A549 (cell line): ENCODE results near the gene EAPP. TPM values are rescaled to one million over a fixed set of nuclear protein-coding genes. Genes with fewer than 3 reads are reported as not detected.
"Not testable (repeated sequence)": the region's sequence is repeated elsewhere in the genome, so short reads cannot be mapped to it uniquely, and the experiment has no call there.

Experiments used
- ATAC-seq, 2 experiments: fragments of 200-7000 bp in 1 of 2; fragments of >200 bp in 1 of 2; cut with Nextera tagmentation in 1 of 2; cut with Tn5 transposase in 1 of 2; 3 replicates each; pipeline versions ENCODE4 v1.8.0 to v1.9.1; 2018 to 2020; ENCODE audit warnings: mild to moderate bottlenecking in 1 of 2, moderate library complexity in 1 of 2
- CTCF ChIA-PET: fragments of 300-600 bp; sonication (Branson Sonifier 250); formaldehyde crosslinking; extraction: SDS; loops from one replicate; lab custom pipeline; 2021; ENCODE audit warnings: antibody characterized with exemption, inconsistent platforms; lab: Yijun Ruan, JAX
- POLR2A ChIA-PET: fragments of 350-600 bp; formaldehyde crosslinking; extraction: SDS; loops from one replicate; lab custom pipeline; 2021; ENCODE audit warnings: antibody characterized with exemption, inconsistent platforms; lab: Yijun Ruan, JAX
- DNase-seq, 2 experiments: peaks; one replicate each; pipeline versions ENCODE4 v3.0.0 to v3.0.0-alpha.2; 2011 to 2016; ENCODE audit warnings: low read depth in 1 of 2, low spot score in 1 of 2
- FAIRE-seq: peaks from 2 replicates; lab custom pipeline; 2011; peaks lifted over from hg19 to GRCh38; lab: Jason Lieb, UNC
- H3K27ac ChIP-seq, 2 experiments: fragments of >200 bp; sonication (Bioruptor Twin); formaldehyde crosslinking; 3 replicates each; pipeline ENCODE4 v1.5.1; 2016 to 2017
- H3K4me1 ChIP-seq: fragments of >200 bp; sonication (Bioruptor Twin); formaldehyde crosslinking; 3 replicates; pipeline ENCODE4 v1.6.1; 2016
- H3K4me2 ChIP-seq: fragments of >200 bp; sonication (Bioruptor Twin); formaldehyde crosslinking; 3 replicates; pipeline ENCODE4 v1.6.1; 2016
- H3K4me3 ChIP-seq: fragments of >200 bp; sonication (Bioruptor Twin); formaldehyde crosslinking; 3 replicates; pipeline ENCODE4 v1.5.1; 2016
- H3K9me3 ChIP-seq: fragments of >200 bp; sonication (Bioruptor Twin); formaldehyde crosslinking; 3 replicates; pipeline ENCODE4 v1.6.1; 2016
- BHLHE40 ChIP-seq: IDR thresholded peaks from 2 replicates; pipeline ENCODE4 v1.6.1; 2012; ENCODE audit warnings: low read depth, low read length, inconsistent platforms
- CEBPB ChIP-seq, 2 experiments: fragments of >200 bp in 1 of 2; sonication (Bioruptor Twin) in 1 of 2; formaldehyde crosslinking in 1 of 2; IDR thresholded peaks; 2 replicates each; pipeline ENCODE4 v1.6.1; 2012 to 2016
- CHD2 ChIP-seq: fragments of 150-350 bp; IDR thresholded peaks from 2 replicates; pipeline ENCODE4 v1.6.1; 2014; ENCODE audit warnings: low read length; ENCODE audit not compliant: partially characterized antibody
- CHD4 ChIP-seq: fragments of 200-600 bp; sonication (generic); IDR thresholded peaks from 2 replicates; pipeline ENCODE4 v1.6.1; 2016; ENCODE audit warnings: antibody characterized with exemption, mild to moderate bottlenecking, borderline replicate concordance
- CTCF ChIP-seq: fragments of >200 bp; sonication (Bioruptor Twin); formaldehyde crosslinking; IDR thresholded peaks from 3 replicates; pipeline ENCODE4 v1.5.1; 2016
- EHMT2 ChIP-seq: fragments of 200-600 bp; sonication (generic); IDR thresholded peaks from 2 replicates; pipeline ENCODE4 v1.6.1; 2016; ENCODE audit warnings: antibody characterized with exemption, low read depth, mild to moderate bottlenecking, moderate library complexity
- FOSB ChIP-seq: fragments of 250-450 bp; sonication (Bioruptor Pico); IDR thresholded peaks from 2 replicates; pipeline ENCODE4 v1.5.0; 2020; ENCODE audit warnings: mild to moderate bottlenecking, moderate library complexity
- FOXS1 ChIP-seq: fragments of 250-450 bp; sonication (Bioruptor Pico); IDR thresholded peaks from 2 replicates; pipeline ENCODE4 v1.5.0; 2020; ENCODE audit warnings: mild to moderate bottlenecking, moderate library complexity
- HOXA7 ChIP-seq: fragments of 250-450 bp; sonication (Bioruptor Pico); IDR thresholded peaks from 2 replicates; pipeline ENCODE4 v1.5.0; 2020; ENCODE audit warnings: mild to moderate bottlenecking, moderate library complexity
- JUN ChIP-seq, 2 experiments: fragments of >200 bp; sonication (Bioruptor Twin); formaldehyde crosslinking; IDR thresholded peaks; 2 replicates in 1 of 2; 3 replicates in 1 of 2; pipeline ENCODE4 v1.6.1; 2016 to 2017
- JUNB ChIP-seq: fragments of >200 bp; sonication (Bioruptor Twin); formaldehyde crosslinking; IDR thresholded peaks from 2 replicates; pipeline ENCODE4 v1.6.1; 2016
- MAFK ChIP-seq: fragments of 450-650 bp; IDR thresholded peaks from 2 replicates; pipeline ENCODE4 v1.6.1; 2014; ENCODE audit not compliant: partially characterized antibody
- MYC ChIP-seq: IDR thresholded peaks from 2 replicates; pipeline ENCODE4 v1.6.1; 2012; ENCODE audit warnings: mild to moderate bottlenecking, inconsistent platforms, low read length, improper control_type of control experiment, borderline replicate concordance
- NPAS2 ChIP-seq: fragments of 250-450 bp; sonication (Bioruptor Pico); IDR thresholded peaks from 2 replicates; pipeline ENCODE4 v1.8.0; 2022; ENCODE audit warnings: mild to moderate bottlenecking, moderate library complexity, borderline replicate concordance
- NR3C1 ChIP-seq: fragments of >200 bp; sonication (Bioruptor Twin); formaldehyde crosslinking; IDR thresholded peaks from 3 replicates; pipeline ENCODE4 v1.6.1; 2017
- PBX3 ChIP-seq: IDR thresholded peaks from 2 replicates; pipeline ENCODE4 v1.6.1; 2012
- POLR2AphosphoS2 ChIP-seq: conservative IDR thresholded peaks from 2 replicates; pipeline ENCODE4 v1.6.1; 2012; ENCODE audit warnings: low read length, improper control_type of control experiment, inconsistent platforms
- RAD21 ChIP-seq, 2 experiments: fragments of >200 bp in 1 of 2; sonication (Bioruptor Twin) in 1 of 2; formaldehyde crosslinking in 1 of 2; IDR thresholded peaks in 1 of 2; conservative IDR thresholded peaks in 1 of 2; 2 replicates in 1 of 2; 3 replicates in 1 of 2; pipeline ENCODE4 v1.6.1; 2012 to 2018; ENCODE audit warnings: inconsistent platforms in 1 of 2
- RFX5 ChIP-seq: fragments of 450-650 bp; IDR thresholded peaks from 2 replicates; pipeline ENCODE4 v1.7.1; 2014; ENCODE audit warnings: antibody characterized with exemption, mild to moderate bottlenecking, moderate library complexity
- RNF2 ChIP-seq: fragments of 200-600 bp; sonication (generic); IDR thresholded peaks from 2 replicates; pipeline ENCODE4 v1.6.1; 2016; ENCODE audit warnings: low read depth, mild to moderate bottlenecking, antibody characterized with exemption, moderate library complexity, borderline replicate concordance
- ZC3H11A ChIP-seq: fragments of 450-650 bp; IDR thresholded peaks from 2 replicates; pipeline ENCODE4 v1.6.1; 2014; ENCODE audit warnings: antibody characterized with exemption, mild to moderate bottlenecking
- ZNF302 ChIP-seq: fragments of 250-450 bp; sonication (Bioruptor Pico); IDR thresholded peaks from 2 replicates; pipeline ENCODE4 v1.9.0; 2021; ENCODE audit warnings: inconsistent platforms, mild to moderate bottlenecking, moderate library complexity
- ZSCAN20 ChIP-seq: fragments of 250-450 bp; sonication (Bioruptor Pico); IDR thresholded peaks from 2 replicates; pipeline ENCODE4 v1.8.0; 2022; ENCODE audit warnings: mild to moderate bottlenecking, moderate library complexity
- WGBS: methylation state at CpG from one replicate; pipeline ENCODE4 v1.1.6; 2017; ENCODE audit errors: missing lambda C conversion rate; 5-methylcytosine and 5-hydroxymethylcytosine counted together
- polyA plus RNA-seq, 4 experiments: library from polyadenylated mRNA; depleted of rRNA in 3 of 4; stranded (reverse); fragments of >200 nt; fragmentation: RNase III in 1 of 4; extraction: RNeasy Plus Mini Kit Qiagen cat#74134 plus additional on column Dnase treatment in 1 of 4; gene quantifications; 2 replicates in 3 of 4; 3 replicates in 1 of 4; pipeline ENCODE4 v1.2.3, GENCODE V29; 2011 to 2017
- TF ChIP-seq, protein P1 (sequence below): fragments of 250-450 bp; sonication (Bioruptor Pico); IDR thresholded peaks from 2 replicates; pipeline ENCODE4 v1.5.0; 2021; ENCODE audit warnings: mild to moderate bottlenecking, moderate library complexity, borderline replicate concordance

The EAPP gene
- polyA plus RNA-seq, 2 of the 4 experiments (the other 2 are of a cell fraction) = 44.6 to 93.0 TPM

GRCh38 chr14:34569750-34570149, 30.2 kb upstream of the EAPP start:
- FAIRE-seq (no peak), ATAC-seq (no peak)
- Histone ChIP-seq H3K4me3 (no peak overlapping the region), H3K4me1 (no peaks in the 10 kb centered on the region)
- WGBS = 97% methylated on average over 4 of the region's 4 CpGs
- TF ChIP-seq FOXS1 = no peak
- TF ChIP-seq, all 56 proteins: peak for 0
- Histone ChIP-seq H3K27ac (no peak overlapping the region), H3K9me3 (no peaks in the 10 kb centered on the region), H3K4me2 (no peak overlapping the region)
- ChIA-PET CTCF (interaction anchor here (0.6 to 1.2 kb wide), 3 partner anchors 153 to 779 kb away, joined by 3 read pairs; no protein-coding TSS in a partner anchor), POLR2A (no interaction called here)
- no peak for DNase-seq

- WGBS = 98% methylated on average over 13 of the region's 13 CpGs
- POLR2A ChIA-PET = no interaction called here
- no peak for ATAC-seq
- Histone ChIP-seq H3K9me3 (no peaks in the 10 kb centered on the region), H3K27ac (no peak overlapping the region; a peak in 1 of 6 replicates), H3K4me3 (no peak overlapping the region), H3K4me1 (no peaks in the 10 kb centered on the region), H3K4me2 (no peak overlapping the region)
- CTCF ChIA-PET = interaction anchor here (0.7 kb wide), 1 partner anchor 91 kb away, joined by 3 read pairs; no protein-coding TSS in a partner anchor
- FAIRE-seq = no peak
- DNase-seq = no peak
- no peak for TF ChIP-seq MAFK
- TF ChIP-seq JUN (IDR thresholded peaks at IDR 0.05) = no peak
- no peak for TF ChIP-seq FOXS1
- TF ChIP-seq NR3C1 = no peak
- TF ChIP-seq ZNF302 (CRISPR knock-in tag) = no peak
- TF ChIP-seq PBX3 = no peak
- no peak for TF ChIP-seq CHD2
- no peak for TF ChIP-seq CHD4
- TF ChIP-seq CEBPB (IDR thresholded peaks at IDR 0.05) = no peak
- no peak for TF ChIP-seq RAD21 (conservative IDR thresholded peaks at IDR 0.05 in 1 of 2, IDR thresholded peaks at IDR 0.05 in 1 of 2)
- TF ChIP-seq HOXA7 = no peak
- TF ChIP-seq POLR2AphosphoS2 = no peak
- TF ChIP-seq BHLHE40 = no peak
- TF ChIP-seq JUNB = no peak
- no peak for TF ChIP-seq ZSCAN20
- TF ChIP-seq RNF2 = no peak
Measured at GRCh38 chr14:34568803-34569202, 29.3 kb upstream of the EAPP start.

DNA sequence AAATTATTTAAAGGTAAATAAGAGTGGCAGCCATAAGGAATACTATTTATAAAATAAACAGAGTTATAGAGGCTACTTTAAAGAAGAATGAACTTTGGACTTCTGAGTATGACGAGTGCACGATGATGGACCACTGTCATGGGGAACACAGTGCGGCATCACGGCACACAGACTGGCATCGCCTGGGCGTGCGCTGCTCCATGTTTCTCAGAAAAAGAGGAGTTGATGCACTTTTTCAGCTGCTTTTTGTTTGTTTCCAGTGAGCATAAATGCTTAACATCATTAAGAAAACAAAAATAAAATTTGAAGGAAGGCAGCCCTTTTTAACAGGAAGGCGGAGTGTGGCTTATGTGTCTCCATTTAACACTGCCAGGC, 23.3 kb upstream of the EAPP start:
- POLR2A ChIA-PET = no interaction called here
- TF ChIP-seq FOSB (CRISPR knock-in tag) (no peak), MAFK (no peak), FOXS1 (no peak), CTCF (no peak), EHMT2 (no peak), MYC (no peak), POLR2AphosphoS2 (no peak), ZC3H11A (no peak), NPAS2 (CRISPR knock-in tag) (no peak), RAD21 (conservative IDR thresholded peaks at IDR 0.05 in 1 of 2, IDR thresholded peaks at IDR 0.05 in 1 of 2) (no peak), RFX5 (no peak)
- TF ChIP-seq, protein P1, sequence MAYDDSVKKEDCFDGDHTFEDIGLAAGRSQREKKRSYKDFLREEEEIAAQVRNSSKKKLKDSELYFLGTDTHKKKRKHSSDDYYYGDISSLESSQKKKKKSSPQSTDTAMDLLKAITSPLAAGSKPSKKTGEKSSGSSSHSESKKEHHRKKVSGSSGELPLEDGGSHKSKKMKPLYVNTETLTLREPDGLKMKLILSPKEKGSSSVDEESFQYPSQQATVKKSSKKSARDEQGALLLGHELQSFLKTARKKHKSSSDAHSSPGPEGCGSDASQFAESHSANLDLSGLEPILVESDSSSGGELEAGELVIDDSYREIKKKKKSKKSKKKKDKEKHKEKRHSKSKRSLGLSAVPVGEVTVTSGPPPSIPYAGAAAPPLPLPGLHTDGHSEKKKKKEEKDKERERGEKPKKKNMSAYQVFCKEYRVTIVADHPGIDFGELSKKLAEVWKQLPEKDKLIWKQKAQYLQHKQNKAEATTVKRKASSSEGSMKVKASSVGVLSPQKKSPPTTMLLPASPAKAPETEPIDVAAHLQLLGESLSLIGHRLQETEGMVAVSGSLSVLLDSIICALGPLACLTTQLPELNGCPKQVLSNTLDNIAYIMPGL (CRISPR knock-in tag) = no peak
- TF ChIP-seq, all 56 proteins: peak for 0
- H3K4me1 ChIP-seq = peaks cover 10% of the 10 kb centered on the region; the same call in 2 of the 3 replicates
- no peak overlapping the region for H3K27ac ChIP-seq
- CTCF ChIA-PET = interaction anchor here (2.1 kb wide), 1 partner anchor 20 kb away, joined by 6 read pairs; no protein-coding TSS in a partner anchor
- H3K4me2 ChIP-seq = no peak overlapping the region
- ATAC-seq (no peak), DNase-seq (no peak), FAIRE-seq (no peak)
- no peaks in the 10 kb centered on the region for H3K9me3 ChIP-seq
- H3K4me3 ChIP-seq = no peak overlapping the region
- WGBS = 69% methylated on average over 8 of the region's 8 CpGs

GRCh38 chr14:34562037-34562775, 22.7 kb upstream of the EAPP start:
- POLR2A ChIA-PET, DNase-seq, H3K4me2 ChIP-seq, H3K9me3 ChIP-seq, H3K4me3 ChIP-seq, ATAC-seq, CTCF ChIA-PET, FAIRE-seq, H3K4me1 ChIP-seq, H3K27ac ChIP-seq: not testable (repeated sequence)
- WGBS = 83% methylated on average over 7 of the region's 8 CpGs

GRCh38 chr14:34556498-34556829, 17.0 kb upstream of the EAPP start:
- H3K9me3 ChIP-seq, H3K4me3 ChIP-seq, FAIRE-seq, H3K27ac ChIP-seq, CTCF ChIA-PET, POLR2A ChIA-PET, H3K4me2 ChIP-seq, DNase-seq: not testable (repeated sequence)
- peaks cover 11% of the 10 kb centered on the region; the same call in 2 of the 3 replicates for H3K4me1 ChIP-seq
- no CpG with 5 or more reads among the region's 35 CpGs for WGBS
- ATAC-seq = peak; percentile 74 to 78
